ENCODE measurements around the gene RPA3.

DNA sequence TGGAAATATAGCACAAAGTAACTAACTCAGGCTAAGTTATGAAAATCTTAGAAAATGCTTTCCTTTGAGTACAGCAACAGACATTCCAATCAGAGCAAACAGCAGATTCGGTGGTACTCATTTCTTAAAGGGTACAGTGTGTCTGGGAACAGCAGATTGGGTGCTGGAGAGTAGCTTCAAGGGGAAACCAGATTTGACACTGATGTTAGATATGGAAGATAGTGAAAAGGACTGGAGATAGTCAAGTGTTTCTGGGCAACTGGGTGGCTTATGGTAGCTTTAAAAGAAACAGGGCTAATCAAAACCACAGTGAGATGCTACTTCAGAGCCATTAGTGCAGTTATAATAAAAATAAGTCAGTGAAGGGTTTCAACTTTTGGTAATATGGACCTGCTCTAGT is 89.9 kb downstream of the RPA3 start:
- TF ChIP-seq, protein P1, sequence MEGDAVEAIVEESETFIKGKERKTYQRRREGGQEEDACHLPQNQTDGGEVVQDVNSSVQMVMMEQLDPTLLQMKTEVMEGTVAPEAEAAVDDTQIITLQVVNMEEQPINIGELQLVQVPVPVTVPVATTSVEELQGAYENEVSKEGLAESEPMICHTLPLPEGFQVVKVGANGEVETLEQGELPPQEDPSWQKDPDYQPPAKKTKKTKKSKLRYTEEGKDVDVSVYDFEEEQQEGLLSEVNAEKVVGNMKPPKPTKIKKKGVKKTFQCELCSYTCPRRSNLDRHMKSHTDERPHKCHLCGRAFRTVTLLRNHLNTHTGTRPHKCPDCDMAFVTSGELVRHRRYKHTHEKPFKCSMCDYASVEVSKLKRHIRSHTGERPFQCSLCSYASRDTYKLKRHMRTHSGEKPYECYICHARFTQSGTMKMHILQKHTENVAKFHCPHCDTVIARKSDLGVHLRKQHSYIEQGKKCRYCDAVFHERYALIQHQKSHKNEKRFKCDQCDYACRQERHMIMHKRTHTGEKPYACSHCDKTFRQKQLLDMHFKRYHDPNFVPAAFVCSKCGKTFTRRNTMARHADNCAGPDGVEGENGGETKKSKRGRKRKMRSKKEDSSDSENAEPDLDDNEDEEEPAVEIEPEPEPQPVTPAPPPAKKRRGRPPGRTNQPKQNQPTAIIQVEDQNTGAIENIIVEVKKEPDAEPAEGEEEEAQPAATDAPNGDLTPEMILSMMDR (optimal IDR thresholded peaks at IDR 0.05 in 1 of 3, IDR thresholded peaks at IDR 0.05 in 1 of 3, conservative IDR thresholded peaks at IDR 0.05 in 1 of 3; ENCODE audit: extremely low read depth in 1 of 3, insufficient read depth in 2 of 3, low read length in 3 of 3) = no peak
- TF ChIP-seq EZH2 (IDR thresholded peaks at IDR 0.05; ENCODE audit: low read length) = no peak
